Myometrial cell (primary cell): Measurements from ENCODE around the gene EPHA4. TPM values are rescaled to one million over a fixed set of nuclear protein-coding genes. Genes with fewer than 3 reads are reported as not detected.

Experiments
- total RNA-seq: library from RNA; depleted of rRNA; stranded (reverse); fragments of >200 nt; gene quantifications from 2 replicates; pipeline ENCODE4 v1.2.3, GENCODE V29; 2015

Gene EPHA4
- 7.8 TPM in 2 replicates for total RNA-seq

DNA sequence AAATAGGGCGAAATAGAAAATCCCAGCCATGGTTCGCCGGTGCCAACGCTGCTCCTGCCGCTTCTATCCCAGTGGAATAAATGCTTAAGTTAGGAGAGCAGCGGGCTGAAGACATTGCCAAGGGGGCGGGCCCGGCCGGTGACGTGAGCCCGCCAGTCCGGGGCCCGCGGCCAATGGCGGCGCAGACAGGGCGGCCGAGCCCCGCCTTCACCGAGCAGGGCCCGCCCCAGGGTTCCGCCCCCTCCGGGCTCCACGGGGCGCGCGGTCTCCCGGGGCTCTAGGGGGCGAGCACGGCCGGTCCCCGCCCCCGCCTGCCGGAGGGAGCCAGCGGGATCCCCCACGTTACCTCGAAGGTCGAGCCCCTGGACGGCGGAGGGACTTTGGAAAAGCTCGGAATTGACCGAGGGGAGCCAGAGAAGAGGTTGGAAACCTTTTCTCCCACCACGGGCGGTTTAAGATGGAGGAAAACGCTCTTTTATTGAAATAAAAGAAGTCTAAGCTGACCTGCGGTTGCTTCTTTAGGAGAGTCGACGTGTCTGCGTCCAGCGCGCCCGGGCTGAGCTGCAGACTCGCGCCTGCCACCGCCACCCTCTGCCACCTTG lies at the start of gene EPHA4:
EPHA4 (minus strand) TSS at position 86 of the 602 bp plus-strand sequence; CDS start at position 30, 56 bp downstream.

